ENCODE results near the gene ADA.

The ADA gene

DNA sequence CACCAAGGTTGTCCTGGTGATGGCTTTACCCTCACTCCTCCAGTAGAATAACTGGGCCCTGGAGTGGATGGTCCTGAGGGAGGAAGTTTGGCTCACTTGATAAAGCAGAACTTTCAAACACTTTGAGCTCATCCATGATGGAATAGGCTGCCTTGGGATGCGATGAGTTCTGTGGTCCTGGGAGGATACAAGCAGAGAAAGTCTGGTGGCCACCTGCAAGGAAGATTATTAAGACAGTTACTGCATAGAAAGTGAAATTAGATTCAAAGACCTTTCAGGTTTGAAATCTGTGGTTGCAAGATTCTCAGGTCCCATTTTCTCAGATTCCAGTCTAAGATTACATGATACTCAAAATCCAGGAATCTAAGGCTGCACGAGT, 43.8 kb upstream of the ADA start:
- DNase-seq = no peak
- TF ChIP-seq, protein P1, sequence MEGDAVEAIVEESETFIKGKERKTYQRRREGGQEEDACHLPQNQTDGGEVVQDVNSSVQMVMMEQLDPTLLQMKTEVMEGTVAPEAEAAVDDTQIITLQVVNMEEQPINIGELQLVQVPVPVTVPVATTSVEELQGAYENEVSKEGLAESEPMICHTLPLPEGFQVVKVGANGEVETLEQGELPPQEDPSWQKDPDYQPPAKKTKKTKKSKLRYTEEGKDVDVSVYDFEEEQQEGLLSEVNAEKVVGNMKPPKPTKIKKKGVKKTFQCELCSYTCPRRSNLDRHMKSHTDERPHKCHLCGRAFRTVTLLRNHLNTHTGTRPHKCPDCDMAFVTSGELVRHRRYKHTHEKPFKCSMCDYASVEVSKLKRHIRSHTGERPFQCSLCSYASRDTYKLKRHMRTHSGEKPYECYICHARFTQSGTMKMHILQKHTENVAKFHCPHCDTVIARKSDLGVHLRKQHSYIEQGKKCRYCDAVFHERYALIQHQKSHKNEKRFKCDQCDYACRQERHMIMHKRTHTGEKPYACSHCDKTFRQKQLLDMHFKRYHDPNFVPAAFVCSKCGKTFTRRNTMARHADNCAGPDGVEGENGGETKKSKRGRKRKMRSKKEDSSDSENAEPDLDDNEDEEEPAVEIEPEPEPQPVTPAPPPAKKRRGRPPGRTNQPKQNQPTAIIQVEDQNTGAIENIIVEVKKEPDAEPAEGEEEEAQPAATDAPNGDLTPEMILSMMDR (IDR thresholded peaks at IDR 0.05) = no peak
- Mint-ChIP-seq H3K9me3 (peaks cover 4% of the 10 kb centered on the region), H3K27ac (no peak overlapping the region), H3K4me3 (no peak overlapping the region), H3K27me3 (ENCODE audit: low read depth, poor library complexity) (peaks cover 13% of the 10 kb centered on the region), H3K36me3 (ENCODE audit: low read depth) (no peaks in the 10 kb centered on the region), H3K4me1 (no peaks in the 10 kb centered on the region)

DNA sequence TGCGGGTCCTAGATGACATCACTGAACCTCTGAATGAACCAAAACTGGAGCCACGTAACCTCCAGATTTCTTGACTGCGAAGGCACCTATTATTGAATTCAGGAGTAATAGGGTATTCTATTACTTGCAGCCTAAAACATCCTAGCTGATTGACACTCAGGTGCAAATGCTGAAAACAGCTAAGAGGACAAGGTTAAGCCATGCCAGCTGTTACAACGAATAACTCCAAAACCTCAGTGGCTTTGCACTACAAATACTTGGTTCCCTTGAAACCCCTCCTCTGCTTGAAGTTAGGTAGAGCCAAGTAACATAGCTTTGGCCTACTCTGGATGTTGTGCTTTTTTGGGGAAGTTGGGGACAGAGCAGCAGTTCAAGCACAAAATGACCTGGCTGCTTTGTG, 42.7 kb upstream of the ADA start:
- TF ChIP-seq, protein P1 (IDR thresholded peaks at IDR 0.05) = no peak
- DNase-seq = no peak
- H3K36me3 Mint-ChIP-seq (ENCODE audit: low read depth) = no peaks in the 10 kb centered on the region
- peaks cover 12% of the 10 kb centered on the region for H3K27me3 Mint-ChIP-seq (ENCODE audit: low read depth, poor library complexity)
- H3K4me3 Mint-ChIP-seq = no peak overlapping the region
- no peaks in the 10 kb centered on the region for H3K4me1 Mint-ChIP-seq
- H3K27ac Mint-ChIP-seq = no peak overlapping the region
- peaks cover 4% of the 10 kb centered on the region for H3K9me3 Mint-ChIP-seq

DNA sequence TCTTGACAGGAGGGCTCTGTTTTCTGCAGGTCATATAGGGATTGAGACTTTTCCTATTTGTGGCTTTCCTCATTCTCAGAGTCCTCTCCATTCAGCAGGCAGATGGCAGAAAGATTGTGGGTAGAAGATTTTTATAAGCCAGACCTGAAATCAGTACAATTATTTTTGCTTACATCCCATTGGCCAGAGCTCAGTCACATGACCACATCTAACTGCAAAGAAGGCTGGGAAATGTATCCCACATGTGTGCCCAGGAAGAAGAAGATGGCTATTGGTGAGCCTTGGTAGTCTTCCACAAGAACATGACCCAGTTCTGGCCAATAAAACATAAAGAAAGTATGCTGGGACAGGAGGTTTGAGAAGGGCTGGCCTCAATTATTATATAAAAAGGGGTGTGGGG, 42.1 kb upstream of the ADA start:
- Mint-ChIP-seq H3K9me3 (peaks cover 4% of the 10 kb centered on the region), H3K27me3 (ENCODE audit: low read depth, poor library complexity) (peaks cover 12% of the 10 kb centered on the region), H3K36me3 (ENCODE audit: low read depth) (no peaks in the 10 kb centered on the region), H3K4me3 (no peak overlapping the region), H3K27ac (no peak overlapping the region), H3K4me1 (no peaks in the 10 kb centered on the region)
- no peak for DNase-seq
- TF ChIP-seq, protein P1 (IDR thresholded peaks at IDR 0.05) = no peak

DNA sequence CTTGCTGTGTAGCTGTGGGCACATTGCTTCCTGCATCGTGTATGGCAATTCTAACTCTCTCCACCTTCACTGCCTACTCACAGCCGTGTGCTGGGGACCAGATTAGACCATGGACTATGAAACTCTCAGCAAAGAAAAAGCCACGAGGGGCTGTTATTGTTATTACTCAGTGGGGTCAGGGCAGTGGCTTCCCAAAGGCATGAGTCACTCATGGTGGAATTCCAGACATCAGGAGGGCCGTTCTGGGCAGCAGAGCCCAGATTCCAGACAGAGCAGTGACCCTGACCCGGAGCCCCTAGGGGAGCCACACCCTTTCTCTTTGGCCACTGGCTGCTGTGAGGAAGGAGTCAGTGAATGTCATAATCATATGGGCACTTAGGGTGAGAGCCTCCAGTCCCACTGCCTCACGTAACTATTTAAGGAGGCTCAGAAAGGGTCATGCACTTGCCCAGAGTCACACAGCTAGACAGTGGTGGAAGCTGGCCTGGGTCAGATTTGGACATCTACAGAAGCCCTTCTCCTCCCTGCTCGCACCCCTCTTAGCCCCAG, 41.5 kb upstream of the ADA start:
- peaks cover 12% of the 10 kb centered on the region for H3K27me3 Mint-ChIP-seq (ENCODE audit: low read depth, poor library complexity)
- H3K27ac Mint-ChIP-seq = no peak overlapping the region
- no peaks in the 10 kb centered on the region for H3K4me1 Mint-ChIP-seq
- no peaks in the 10 kb centered on the region for H3K36me3 Mint-ChIP-seq (ENCODE audit: low read depth)
- no peak for DNase-seq
- peaks cover 4% of the 10 kb centered on the region for H3K9me3 Mint-ChIP-seq
- TF ChIP-seq, protein P1 (IDR thresholded peaks at IDR 0.05) = no peak
- H3K4me3 Mint-ChIP-seq = no peak overlapping the region

DNA sequence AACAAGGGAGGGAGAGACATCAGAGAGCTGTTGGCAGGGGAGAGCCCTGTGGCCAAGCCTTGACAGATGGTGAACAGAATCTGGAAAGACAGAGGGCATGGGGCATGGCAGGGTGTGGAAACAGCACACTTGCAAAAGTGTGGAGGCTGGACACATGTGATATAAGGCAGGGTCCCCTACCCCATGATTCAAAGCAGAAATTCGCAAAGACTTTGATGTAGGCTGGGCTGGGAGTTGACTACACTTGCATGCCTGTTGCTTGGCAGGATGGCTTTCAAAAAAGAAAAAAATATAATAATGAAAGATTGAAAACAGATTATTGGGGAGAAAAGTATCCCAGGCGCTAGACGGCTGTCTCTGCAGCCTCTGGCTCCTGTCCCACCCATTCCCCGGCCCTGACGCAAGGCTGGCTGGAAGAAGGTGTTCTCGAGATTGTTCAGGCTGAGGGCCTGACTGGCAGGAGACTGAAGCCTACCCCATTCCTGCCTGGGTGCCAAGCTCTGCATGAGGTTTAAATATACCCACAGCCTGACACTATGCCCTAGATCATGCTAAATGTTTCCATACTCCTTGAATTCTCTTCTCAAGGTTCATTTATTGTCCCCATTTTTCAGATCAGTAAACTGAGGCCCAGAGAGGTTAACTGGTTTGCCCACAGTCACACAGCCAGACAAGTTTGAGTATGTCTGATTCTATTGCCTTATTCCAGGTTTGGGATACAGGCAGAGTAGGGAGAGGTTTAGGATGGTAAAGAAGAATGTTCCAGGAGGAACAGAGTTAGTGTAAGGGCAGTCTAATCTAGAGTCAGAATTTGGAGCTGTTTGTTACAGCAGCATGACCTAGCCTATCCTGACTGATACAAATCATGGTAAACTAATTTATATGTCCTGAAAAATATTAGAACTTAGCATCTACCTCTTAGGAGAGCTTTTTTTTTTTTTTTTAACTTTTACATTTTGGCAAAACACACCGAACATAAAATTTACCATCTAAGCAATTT, 40.2 kb upstream of the ADA start:
- no peak for DNase-seq
- Mint-ChIP-seq H3K27ac (no peak overlapping the region), H3K9me3 (peaks cover 8% of the 10 kb centered on the region), H3K4me1 (no peaks in the 10 kb centered on the region), H3K4me3 (no peak overlapping the region), H3K27me3 (ENCODE audit: low read depth, poor library complexity) (peaks cover 14% of the 10 kb centered on the region), H3K36me3 (ENCODE audit: low read depth) (no peaks in the 10 kb centered on the region)
- TF ChIP-seq, protein P1 (IDR thresholded peaks at IDR 0.05) = no peak

All from nephron progenitor cell (in vitro differentiated cells).